Stimulated activated CD8-positive, alpha-beta memory T cell treated with anti-CD3 and anti-CD28 coated beads, Interleukin-7, amount 100 ng/mL, for 48 hours (primary cell): ENCODE data around the gene ATXN7L2.

Experiments used
- DNase-seq, 2 donors: peaks; one replicate each; pipeline ENCODE4 v3.0.0-alpha.2; 2020; ENCODE audit warnings: low read depth in 1 of 2; ENCODE audit errors: extremely low read depth in 1 of 2

Gene ATXN7L2

GRCh38 chr1:109497449-109498160 lies 13.9 kb downstream of the ATXN7L2 start:
- no peak for DNase-seq

- no peak for DNase-seq
Observed at GRCh38 chr1:109498161-109498801, 14.6 kb downstream of the ATXN7L2 start.

GRCh38 chr1:109499081-109499480 lies 15.4 kb downstream of the ATXN7L2 start:
- DNase-seq = no peak

- peak in 1 of 2 donors; percentile 50 for DNase-seq
Observed at GRCh38 chr1:109499661-109500536, 16.2 kb downstream of the ATXN7L2 start.

GRCh38 chr1:109500941-109501381 lies 17.3 kb downstream of the ATXN7L2 start:
- DNase-seq = no peak

GRCh38 chr1:109501644-109502363 lies 18.1 kb downstream of the ATXN7L2 start:
- no peak for DNase-seq

GRCh38 chr1:109502364-109502851 lies 18.7 kb downstream of the ATXN7L2 start:
- no peak for DNase-seq

GRCh38 chr1:109503935-109504334 lies 20.2 kb downstream of the ATXN7L2 start:
- no peak for DNase-seq

GRCh38 chr1:109504974-109505373 lies 21.3 kb downstream of the ATXN7L2 start:
- DNase-seq = no peak

- no peak for DNase-seq
Observed at GRCh38 chr1:109508001-109508872, 24.5 kb downstream of the ATXN7L2 start.

GRCh38 chr1:109508873-109509175 lies 25.1 kb downstream of the ATXN7L2 start:
- DNase-seq = no peak

GRCh38 chr1:109509176-109510134 lies 25.8 kb downstream of the ATXN7L2 start, which contains the start of gene AMIGO1:
TSS of gene AMIGO1 (minus strand) at chr1:109509727. CDS start at chr1:109508912, 815 bp downstream.
- DNase-seq = peak; percentile 30

GRCh38 chr1:109513110-109513710 lies 29.5 kb downstream of the ATXN7L2 start:
- no peak for DNase-seq

- no peak for DNase-seq
Observed at GRCh38 chr1:109514846-109515245, 31.1 kb downstream of the ATXN7L2 start.

GRCh38 chr1:109516872-109517271 lies 33.2 kb downstream of the ATXN7L2 start:
- DNase-seq = no peak

GRCh38 chr1:109517337-109517736 lies 33.6 kb downstream of the ATXN7L2 start:
- no peak for DNase-seq

- DNase-seq = no peak
Observed at GRCh38 chr1:109521002-109521951, 37.6 kb downstream of the ATXN7L2 start.
